Caco-2 (cell line): ENCODE results near the gene SEPTIN12. TPM values are rescaled to one million over a fixed set of nuclear protein-coding genes. Genes with fewer than 3 reads are reported as not detected.

Source experiments
- BruUV-seq: library from RNA; stranded (reverse); fragments of 400-500 nt; replicated peaks from 2 replicates; lab custom pipeline; 2021; lab: Mats Ljungman, UMichigan
- CTCF ChIA-PET: fragments of 300-600 bp; sonication (Branson Sonifier 250); formaldehyde crosslinking; loops from one replicate; lab custom pipeline; 2022; ENCODE audit warnings: antibody characterized with exemption; lab: Charles Lee
- POLR2A ChIA-PET: fragments of 300-600 bp; sonication (Branson Sonifier 250); formaldehyde crosslinking; loops from one replicate; lab custom pipeline; 2022; ENCODE audit warnings: antibody characterized with exemption; lab: Charles Lee
- DNase-seq, 2 experiments: peaks; one replicate each; pipeline versions ENCODE4 v3.0.0 to v3.0.0-alpha.2; 2020 to 2022
- H3K27me3 ChIP-seq: replicated peaks from 2 replicates; pipeline ENCODE4 v1.6.0; 2011; ENCODE audit warnings: low read length; ENCODE audit not compliant: control insufficient read depth, insufficient read depth
- H3K36me3 ChIP-seq: 2 replicates; pipeline ENCODE4 v1.5.1; 2011; ENCODE audit warnings: low read length; ENCODE audit not compliant: control insufficient read depth, insufficient read depth
- H3K4me1 ChIP-seq: fragments of 250-450 bp; sonication (Bioruptor Pico); 2 replicates; pipeline ENCODE4 v1.5.1; 2020; ENCODE audit warnings: mild to moderate bottlenecking
- H3K4me3 ChIP-seq: 2 replicates; pipeline ENCODE4 v1.5.1; 2011; ENCODE audit warnings: low read depth, mild to moderate bottlenecking, control low read depth, low read length
- H3K9me3 ChIP-seq: fragments of 250-450 bp; sonication (Bioruptor Pico); 2 replicates; pipeline ENCODE4 v1.5.1; 2020; ENCODE audit warnings: mild to moderate bottlenecking, moderate library complexity
- H3K27ac Mint-ChIP-seq: one replicate; pipeline ENCODE4 v1.8.0; 2022; ENCODE audit warnings: mixed read lengths; ENCODE audit not compliant: unreplicated experiment
- H3K27me3 Mint-ChIP-seq: one replicate; pipeline ENCODE4 v1.8.0; 2022; ENCODE audit warnings: mixed read lengths; ENCODE audit not compliant: insufficient read depth, unreplicated experiment
- H3K36me3 Mint-ChIP-seq: one replicate; pipeline ENCODE4 v1.8.0; 2022; ENCODE audit warnings: mild to moderate bottlenecking, mixed read lengths; ENCODE audit not compliant: insufficient read depth, unreplicated experiment
- H3K4me1 Mint-ChIP-seq: one replicate; pipeline ENCODE4 v1.8.0; 2022; ENCODE audit warnings: low read depth, mixed read lengths; ENCODE audit not compliant: unreplicated experiment
- H3K4me3 Mint-ChIP-seq: one replicate; pipeline ENCODE4 v1.8.0; 2022; ENCODE audit warnings: mild to moderate bottlenecking, moderate library complexity, mixed read lengths; ENCODE audit not compliant: unreplicated experiment
- H3K9me3 Mint-ChIP-seq: one replicate; pipeline ENCODE4 v1.8.0; 2022; ENCODE audit warnings: mixed read lengths; ENCODE audit not compliant: unreplicated experiment
- CTCF ChIP-seq, 2 experiments: fragments of 200-600 bp in 1 of 2; IDR thresholded peaks; 1 replicate in 1 of 2; 2 replicates in 1 of 2; pipeline versions ENCODE4 v1.5.1 to v1.8.0; 2011 to 2022; ENCODE audit warnings: antibody characterized with exemption in 1 of 2, control low read depth in 1 of 2, inconsistent platforms in 1 of 2, low read depth in 1 of 2, low read length in 1 of 2, mild to moderate bottlenecking in 1 of 2, moderate library complexity in 1 of 2; ENCODE audit not compliant: insufficient read depth in 1 of 2, severe bottlenecking in 1 of 2, unreplicated experiment in 1 of 2
- intact Hi-C: fragments of 100-400 bp; cut with micrococcal nuclease; formaldehyde crosslinking; loops from one replicate; pipeline ENCODE4 v1.10.0; 2022; ENCODE audit not compliant: unreplicated experiment
- total RNA-seq: library from RNA; stranded (reverse); gene quantifications from 2 replicates; pipeline ENCODE4 v1.2.3, GENCODE V29; 2022

SEPTIN12 gene
- total RNA-seq, 1 experiment from 2014 or later, result not detected

GRCh38 chr16:4801051-4801961 is 13.2 kb upstream of the SEPTIN12 start:
- H3K27ac Mint-ChIP-seq, result peak overlapping the region; percentile 48

GRCh38 chr16:4800290-4801041 is 12.3 kb upstream of the SEPTIN12 start:
- no peaks in the 10 kb centered on the region for H3K36me3 ChIP-seq
- peaks cover 9% of the 10 kb centered on the region; the same call in 1 of the 2 replicates for H3K4me1 ChIP-seq
- no peak for TF ChIP-seq CTCF (IDR thresholded peaks at IDR 0.05; ENCODE audit: insufficient read depth in 1 of 2, low read depth in 1 of 2, low read length in 1 of 2, severe bottlenecking in 1 of 2, unreplicated experiment in 1 of 2)
- Mint-ChIP-seq H3K4me3 (peak overlapping the region; percentile 77), H3K27me3 (no peaks in the 10 kb centered on the region), H3K36me3 (peaks cover 33% of the 10 kb centered on the region), H3K4me1 (peaks cover 10% of the 10 kb centered on the region), H3K9me3 (no peaks in the 10 kb centered on the region), H3K27ac (no peak overlapping the region)
- H3K9me3 ChIP-seq, result no peaks in the 10 kb centered on the region
- DNase-seq, result no peak
- POLR2A ChIA-PET, result no interaction called here
- H3K27me3 ChIP-seq, result no peaks in the 10 kb centered on the region
- H3K4me3 ChIP-seq, result no peak overlapping the region
- CTCF ChIA-PET, result no interaction called here
- BruUV-seq, result no TSS peak
- intact Hi-C loops, result loop anchor here (5.0 kb wide), 1 partner anchor 108 kb away; the partner anchor contains the start of gene NUDT16L1

More at GRCh38 chr16:4801051-4801961, 13.2 kb upstream of the SEPTIN12 start:
- ChIA-PET POLR2A (interaction anchor here (1.1 to 1.5 kb wide), 2 partner anchors 47 to 325 kb away, joined by 3 to 5 read pairs; partner anchors contain the start of gene HMOX2), CTCF (no interaction called here)
- intact Hi-C loops, result loop anchor here (5.0 kb wide), 1 partner anchor 109 kb away; the partner anchor contains the start of gene NUDT16L1
- Mint-ChIP-seq H3K36me3 (peaks cover 39% of the 10 kb centered on the region), H3K27me3 (no peaks in the 10 kb centered on the region), H3K9me3 (no peaks in the 10 kb centered on the region), H3K4me1 (peaks cover 10% of the 10 kb centered on the region), H3K4me3 (peak overlapping the region; percentile 77)
- no peak for DNase-seq
- Histone ChIP-seq H3K27me3 (no peaks in the 10 kb centered on the region), H3K4me3 (peak overlapping the region; percentile 74), H3K36me3 (no peaks in the 10 kb centered on the region), H3K4me1 (peaks cover 9% of the 10 kb centered on the region; the same call in 1 of the 2 replicates), H3K9me3 (no peaks in the 10 kb centered on the region)
- BruUV-seq, result no TSS peak
- TF ChIP-seq CTCF (IDR thresholded peaks at IDR 0.05; ENCODE audit: insufficient read depth in 1 of 2, low read depth in 1 of 2, low read length in 1 of 2, severe bottlenecking in 1 of 2, unreplicated experiment in 1 of 2), result no peak
